A673 (cell line): ENCODE data around the gene NCOA6.

Experiments
- CTCF ChIP-seq: fragments of 300-800, 200-600 bp; sonication (generic); conservative IDR thresholded peaks from 2 replicates; pipeline ENCODE4 v1.5.1; 2017; ENCODE audit warnings: low read depth, mild to moderate bottlenecking, antibody characterized with exemption, low read length, moderate library complexity, mixed read lengths
- EZH2 ChIP-seq: fragments of 200-600 bp; sonication (generic); IDR thresholded peaks from 2 replicates; pipeline ENCODE4 v1.6.1; 2017; ENCODE audit warnings: borderline replicate concordance, low read depth, mild to moderate bottlenecking, mixed read lengths, antibody characterized with exemption, low read length; ENCODE audit not compliant: poor library complexity, severe bottlenecking

- TF ChIP-seq EZH2 (no peak), CTCF (no peak)
These were observed 112.1 kb downstream of the NCOA6 start for GRCh38 chr20:34713194-34713943.
